Glomerular endothelial cell (primary cell): ENCODE data around the gene ECSIT. TPM values are rescaled to one million over a fixed set of nuclear protein-coding genes. Genes with fewer than 3 reads are reported as not detected.
"Not testable (repeated sequence)": the region's sequence is repeated elsewhere in the genome, so short reads cannot be mapped to it uniquely, and the experiment has no call there.

Experiments
- DNase-seq: peaks from one replicate; pipeline ENCODE4 v3.0.0-alpha.2; 2011; ENCODE audit warnings: low read depth, low spot score; ENCODE audit errors: extremely low read depth
- total RNA-seq: library from RNA; depleted of rRNA; stranded (reverse); fragments of >200 nt; gene quantifications from 2 replicates; pipeline ENCODE4 v1.2.3, GENCODE V29; 2015

The ECSIT gene
- 24.9 and 25.3 TPM in 2 replicates for total RNA-seq

GRCh38 chr19:11528551-11529341 is at the start of gene ECSIT:
ECSIT (minus strand) TSS chr19:11529134; CDS start chr19:11519170, 9,964 bp downstream.
- peak; percentile 87 for DNase-seq

GRCh38 chr19:11577451-11578257 is 48.7 kb upstream of the ECSIT start, which contains the start of gene ACP5:
ACP5 (minus strand) TSS chr19:11577645; CDS start chr19:11577317, 328 bp downstream.
- DNase-seq: no peak

- no peak for DNase-seq
Observed at GRCh38 chr19:11576227-11576626, 47.3 kb upstream of the ECSIT start.

- no peak for DNase-seq
Observed at GRCh38 chr19:11574689-11575088, 45.8 kb upstream of the ECSIT start.

GRCh38 chr19:11573763-11574162 is 44.8 kb upstream of the ECSIT start:
- not testable (repeated sequence) for DNase-seq

- DNase-seq: not testable (repeated sequence)
Observed at GRCh38 chr19:11573354-11573753, 44.4 kb upstream of the ECSIT start.

GRCh38 chr19:11570039-11570462 is 41.1 kb upstream of the ECSIT start:
- DNase-seq: no peak

- DNase-seq: no peak
Observed at GRCh38 chr19:11566164-11566563, 37.2 kb upstream of the ECSIT start.

- not testable (repeated sequence) for DNase-seq
Observed at GRCh38 chr19:11565649-11565980, 36.7 kb upstream of the ECSIT start.

- DNase-seq: not testable (repeated sequence)
Observed at GRCh38 chr19:11564082-11564807, 35.3 kb upstream of the ECSIT start.

GRCh38 chr19:11563532-11563931 is 34.6 kb upstream of the ECSIT start:
- DNase-seq: no peak

GRCh38 chr19:11560404-11561051 is 31.6 kb upstream of the ECSIT start:
- peak; percentile 56 for DNase-seq

GRCh38 chr19:11558881-11559828 is 30.2 kb upstream of the ECSIT start, which contains the start of gene ELOF1:
ELOF1 (minus strand) TSS chr19:11559230; CDS start chr19:11554347, 4,883 bp downstream.
- peak; percentile 88 for DNase-seq

GRCh38 chr19:11556634-11557420 is 27.9 kb upstream of the ECSIT start:
- DNase-seq: no peak

- no peak for DNase-seq
Observed at GRCh38 chr19:11555246-11555645, 26.3 kb upstream of the ECSIT start.

GRCh38 chr19:11554160-11554559 is 25.2 kb upstream of the ECSIT start:
- DNase-seq: no peak

- no peak for DNase-seq
Observed at GRCh38 chr19:11552666-11553372, 23.9 kb upstream of the ECSIT start.
